OCI-LY3 (cell line): ENCODE results near the gene GOLGA6L10.

Experiments used
- EZH2phosphoT487 ChIP-seq: fragments of 200-600 bp; shearing (Covaris generic); IDR thresholded peaks from 2 replicates; pipeline ENCODE4 v1.6.1; 2018; ENCODE audit warnings: antibody characterized with exemption, mixed run types, low read depth
- TF ChIP-seq, protein P1 (sequence below): fragments of 200-600, 300-600 bp; sonication (generic); IDR thresholded peaks from 2 replicates; pipeline ENCODE4 v1.5.1; 2014; ENCODE audit warnings: antibody characterized with exemption, low read length, low read depth

DNA sequence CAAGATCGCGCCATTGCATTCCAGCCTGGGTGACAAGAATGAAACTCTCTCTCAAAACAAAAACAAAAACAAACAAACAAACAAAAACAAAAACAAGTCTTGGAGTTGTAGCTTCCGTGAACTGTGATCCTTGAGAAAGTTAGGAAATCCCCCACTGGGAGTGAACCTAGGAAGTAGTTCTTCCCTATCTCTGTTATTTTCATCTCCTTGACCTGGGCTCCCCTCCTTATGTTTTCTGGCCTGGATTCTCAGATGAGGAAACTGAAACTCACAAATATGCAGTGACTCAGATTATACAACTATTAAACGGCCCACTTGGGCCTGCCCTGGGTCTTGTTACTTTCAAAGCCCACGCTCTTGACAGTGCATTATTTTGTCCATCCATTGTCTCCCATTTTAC lies 57.0 kb downstream of the GOLGA6L10 start:
- TF ChIP-seq, protein P1, sequence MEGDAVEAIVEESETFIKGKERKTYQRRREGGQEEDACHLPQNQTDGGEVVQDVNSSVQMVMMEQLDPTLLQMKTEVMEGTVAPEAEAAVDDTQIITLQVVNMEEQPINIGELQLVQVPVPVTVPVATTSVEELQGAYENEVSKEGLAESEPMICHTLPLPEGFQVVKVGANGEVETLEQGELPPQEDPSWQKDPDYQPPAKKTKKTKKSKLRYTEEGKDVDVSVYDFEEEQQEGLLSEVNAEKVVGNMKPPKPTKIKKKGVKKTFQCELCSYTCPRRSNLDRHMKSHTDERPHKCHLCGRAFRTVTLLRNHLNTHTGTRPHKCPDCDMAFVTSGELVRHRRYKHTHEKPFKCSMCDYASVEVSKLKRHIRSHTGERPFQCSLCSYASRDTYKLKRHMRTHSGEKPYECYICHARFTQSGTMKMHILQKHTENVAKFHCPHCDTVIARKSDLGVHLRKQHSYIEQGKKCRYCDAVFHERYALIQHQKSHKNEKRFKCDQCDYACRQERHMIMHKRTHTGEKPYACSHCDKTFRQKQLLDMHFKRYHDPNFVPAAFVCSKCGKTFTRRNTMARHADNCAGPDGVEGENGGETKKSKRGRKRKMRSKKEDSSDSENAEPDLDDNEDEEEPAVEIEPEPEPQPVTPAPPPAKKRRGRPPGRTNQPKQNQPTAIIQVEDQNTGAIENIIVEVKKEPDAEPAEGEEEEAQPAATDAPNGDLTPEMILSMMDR, result no peak
- TF ChIP-seq EZH2phosphoT487, result no peak
